ENCODE measurements around the gene HEPH.

The HEPH gene

DNA sequence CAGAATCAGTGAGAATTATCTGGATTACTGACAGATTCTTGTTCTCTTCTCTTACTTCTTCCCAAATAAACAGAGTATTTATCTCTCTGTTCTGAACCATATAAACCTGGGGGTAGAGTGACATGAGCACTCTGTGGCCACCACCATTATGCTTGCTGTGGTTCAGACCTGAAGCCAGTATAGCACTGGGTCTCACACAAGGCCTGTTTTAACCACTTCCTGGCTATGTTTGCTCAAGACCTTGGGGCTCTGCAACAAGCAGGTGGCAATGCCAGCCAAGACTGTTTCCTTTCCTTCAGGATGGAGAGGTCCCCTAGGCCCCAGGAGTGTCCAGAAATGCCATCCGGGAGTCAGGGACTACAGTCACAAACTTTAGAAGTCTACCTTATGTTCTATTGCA, 21.7 kb upstream of the HEPH start:
- Histone ChIP-seq H3K79me2 (ENCODE audit: low read length) (no peaks in the 10 kb centered on the region), H2AFZ (ENCODE audit: low read depth, low read length) (no peak overlapping the region), H3K9ac (ENCODE audit: low read length) (no peak overlapping the region), H4K20me1 (ENCODE audit: insufficient read depth, low read length) (no peaks in the 10 kb centered on the region), H3K27ac (ENCODE audit: low read length) (no peak overlapping the region), H3K36me3 (replicated peaks; ENCODE audit: low read depth, low read length) (no peaks in the 10 kb centered on the region), H3K9me3 (ENCODE audit: insufficient read depth, low read length) (no peaks in the 10 kb centered on the region), H3K4me3 (ENCODE audit: low read length) (no peak overlapping the region), H3K4me2 (ENCODE audit: low read length) (no peak overlapping the region), H3K27me3 (ENCODE audit: low read depth, low read length) (no peaks in the 10 kb centered on the region), H3K4me1 (ENCODE audit: low read length) (no peaks in the 10 kb centered on the region)
- TF ChIP-seq, protein P1, sequence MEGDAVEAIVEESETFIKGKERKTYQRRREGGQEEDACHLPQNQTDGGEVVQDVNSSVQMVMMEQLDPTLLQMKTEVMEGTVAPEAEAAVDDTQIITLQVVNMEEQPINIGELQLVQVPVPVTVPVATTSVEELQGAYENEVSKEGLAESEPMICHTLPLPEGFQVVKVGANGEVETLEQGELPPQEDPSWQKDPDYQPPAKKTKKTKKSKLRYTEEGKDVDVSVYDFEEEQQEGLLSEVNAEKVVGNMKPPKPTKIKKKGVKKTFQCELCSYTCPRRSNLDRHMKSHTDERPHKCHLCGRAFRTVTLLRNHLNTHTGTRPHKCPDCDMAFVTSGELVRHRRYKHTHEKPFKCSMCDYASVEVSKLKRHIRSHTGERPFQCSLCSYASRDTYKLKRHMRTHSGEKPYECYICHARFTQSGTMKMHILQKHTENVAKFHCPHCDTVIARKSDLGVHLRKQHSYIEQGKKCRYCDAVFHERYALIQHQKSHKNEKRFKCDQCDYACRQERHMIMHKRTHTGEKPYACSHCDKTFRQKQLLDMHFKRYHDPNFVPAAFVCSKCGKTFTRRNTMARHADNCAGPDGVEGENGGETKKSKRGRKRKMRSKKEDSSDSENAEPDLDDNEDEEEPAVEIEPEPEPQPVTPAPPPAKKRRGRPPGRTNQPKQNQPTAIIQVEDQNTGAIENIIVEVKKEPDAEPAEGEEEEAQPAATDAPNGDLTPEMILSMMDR (IDR thresholded peaks at IDR 0.05; ENCODE audit: low read depth, low read length) = no peak
- TF ChIP-seq EZH2phosphoT487 (IDR thresholded peaks at IDR 0.05; ENCODE audit: low read depth) = no peak

DNA sequence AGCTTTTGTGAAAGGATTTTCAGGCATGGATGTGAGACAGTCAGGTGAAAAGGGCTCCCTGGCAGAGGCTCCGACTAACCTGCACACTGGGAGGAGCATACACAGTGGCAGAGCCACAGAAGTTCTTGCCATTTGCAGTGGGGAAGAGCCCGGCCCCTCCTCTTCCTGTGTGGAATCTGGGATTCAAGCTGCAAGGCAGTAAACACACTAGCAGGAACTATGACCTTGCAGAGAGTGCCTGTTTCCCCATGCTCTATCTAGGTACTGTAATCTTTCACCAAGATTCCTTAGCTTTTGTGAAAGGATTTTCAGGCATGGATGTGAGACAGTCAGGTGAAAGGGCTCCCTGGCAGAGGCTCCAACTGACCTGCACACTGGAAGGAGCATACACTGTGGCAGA, 19.8 kb upstream of the HEPH start:
- Histone ChIP-seq H3K9me3 (ENCODE audit: insufficient read depth, low read length) (no peaks in the 10 kb centered on the region), H2AFZ (ENCODE audit: low read depth, low read length) (no peak overlapping the region), H3K36me3 (replicated peaks; ENCODE audit: low read depth, low read length) (no peaks in the 10 kb centered on the region), H4K20me1 (ENCODE audit: insufficient read depth, low read length) (no peaks in the 10 kb centered on the region), H3K27me3 (ENCODE audit: low read depth, low read length) (no peaks in the 10 kb centered on the region), H3K9ac (ENCODE audit: low read length) (no peak overlapping the region), H3K4me2 (ENCODE audit: low read length) (no peak overlapping the region), H3K27ac (ENCODE audit: low read length) (no peak overlapping the region), H3K79me2 (ENCODE audit: low read length) (no peaks in the 10 kb centered on the region), H3K4me3 (ENCODE audit: low read length) (no peak overlapping the region), H3K4me1 (ENCODE audit: low read length) (no peaks in the 10 kb centered on the region)
- TF ChIP-seq, protein P1 (IDR thresholded peaks at IDR 0.05; ENCODE audit: low read depth, low read length) = no peak
- TF ChIP-seq EZH2phosphoT487 (IDR thresholded peaks at IDR 0.05; ENCODE audit: low read depth) = no peak

DNA sequence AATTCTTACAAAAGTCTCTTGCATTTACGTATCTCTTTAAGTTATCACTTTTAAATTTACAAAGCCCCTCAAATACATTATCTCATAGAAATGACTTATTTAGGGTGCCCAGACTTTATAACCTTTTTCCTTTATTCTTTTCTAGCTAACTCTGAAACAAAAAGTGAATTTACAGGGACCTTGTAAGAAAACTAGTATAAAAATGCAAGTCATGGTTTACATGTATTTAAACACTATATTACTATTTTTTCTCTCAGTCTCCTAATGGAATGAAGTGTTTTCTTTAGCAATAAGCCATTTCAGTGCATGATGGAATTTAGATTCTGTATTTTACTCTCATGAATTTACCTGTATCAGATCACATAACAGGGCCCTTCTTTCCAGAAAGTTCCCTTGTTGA, 14.5 kb upstream of the HEPH start:
- H3K79me2 ChIP-seq (ENCODE audit: low read length) = no peaks in the 10 kb centered on the region

DNA sequence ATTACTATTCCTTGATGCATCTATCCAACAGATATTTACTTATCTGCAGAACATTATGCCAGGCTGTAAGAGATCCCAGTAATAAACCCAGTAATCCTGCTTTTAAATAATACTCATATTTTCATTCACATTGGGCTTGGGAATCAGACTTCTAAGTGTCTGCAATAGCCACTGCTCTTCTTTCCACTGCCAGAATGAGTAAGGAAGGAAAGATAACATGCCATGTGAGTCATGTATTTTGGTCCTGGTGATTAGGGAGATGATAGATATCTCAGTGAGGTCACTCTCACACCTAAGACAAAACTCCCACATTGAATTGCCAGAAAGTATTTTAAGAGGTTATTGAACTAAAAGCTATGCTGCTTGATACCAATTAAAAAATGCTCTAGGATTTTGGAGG, 13.9 kb upstream of the HEPH start:
- Histone ChIP-seq H3K9me3 (ENCODE audit: insufficient read depth, low read length) (no peaks in the 10 kb centered on the region), H3K27me3 (ENCODE audit: low read depth, low read length) (no peaks in the 10 kb centered on the region), H3K27ac (ENCODE audit: low read length) (no peak overlapping the region), H3K9ac (ENCODE audit: low read length) (no peak overlapping the region), H4K20me1 (ENCODE audit: insufficient read depth, low read length) (no peaks in the 10 kb centered on the region), H3K36me3 (replicated peaks; ENCODE audit: low read depth, low read length) (no peaks in the 10 kb centered on the region), H3K4me2 (ENCODE audit: low read length) (no peak overlapping the region), H3K4me3 (ENCODE audit: low read length) (no peak overlapping the region), H3K4me1 (ENCODE audit: low read length) (peaks cover 7% of the 10 kb centered on the region; the same call in 1 of the 2 replicates), H2AFZ (ENCODE audit: low read depth, low read length) (no peak overlapping the region), H3K79me2 (ENCODE audit: low read length) (no peaks in the 10 kb centered on the region)
- TF ChIP-seq, protein P1 (IDR thresholded peaks at IDR 0.05; ENCODE audit: low read depth, low read length) = no peak
- no peak for TF ChIP-seq EZH2phosphoT487 (IDR thresholded peaks at IDR 0.05; ENCODE audit: low read depth)

More for the DNA sequence above, 14.5 kb upstream of the HEPH start:
- no peak overlapping the region for H3K4me2 ChIP-seq (ENCODE audit: low read length)
- no peaks in the 10 kb centered on the region for H3K27me3 ChIP-seq (ENCODE audit: low read depth, low read length)
- H3K9me3 ChIP-seq (ENCODE audit: insufficient read depth, low read length) = no peaks in the 10 kb centered on the region
- H3K4me3 ChIP-seq (ENCODE audit: low read length) = no peak overlapping the region
- H3K9ac ChIP-seq (ENCODE audit: low read length) = no peak overlapping the region
- H4K20me1 ChIP-seq (ENCODE audit: insufficient read depth, low read length) = no peaks in the 10 kb centered on the region
- no peak overlapping the region for H2AFZ ChIP-seq (ENCODE audit: low read depth, low read length)
- no peaks in the 10 kb centered on the region for H3K36me3 ChIP-seq (replicated peaks; ENCODE audit: low read depth, low read length)
- no peak for TF ChIP-seq EZH2phosphoT487 (IDR thresholded peaks at IDR 0.05; ENCODE audit: low read depth)
- TF ChIP-seq, protein P1 (IDR thresholded peaks at IDR 0.05; ENCODE audit: low read depth, low read length) = no peak
- no peak overlapping the region for H3K27ac ChIP-seq (ENCODE audit: low read length)
- H3K4me1 ChIP-seq (ENCODE audit: low read length) = peaks cover 7% of the 10 kb centered on the region; the same call in 1 of the 2 replicates
